Large intestine (tissue), 3 donors: ENCODE results near the gene VWA5A. TPM values are rescaled to one million over a fixed set of nuclear protein-coding genes. Genes with fewer than 3 reads are reported as not detected.

Experiments used
- DNase-seq, 2 donors: peaks; one replicate each; pipeline versions ENCODE4 v3.0.0 to v3.0.0-alpha.2; 2013
- H3K27ac ChIP-seq: one replicate; pipeline ENCODE4 v1.5.1; 2013; ENCODE audit warnings: low read length
- H3K27me3 ChIP-seq: 2 replicates; pipeline ENCODE4 v1.6.1; 2013; ENCODE audit warnings: low read length; ENCODE audit not compliant: control insufficient read depth, insufficient read depth
- H3K36me3 ChIP-seq: 2 replicates; pipeline ENCODE4 v1.6.1; 2013; ENCODE audit warnings: low read length; ENCODE audit not compliant: control insufficient read depth, insufficient read depth
- H3K4me1 ChIP-seq: one replicate; pipeline ENCODE4 v1.6.1; 2013; ENCODE audit warnings: low read length; ENCODE audit not compliant: control insufficient read depth, insufficient read depth
- H3K4me3 ChIP-seq: one replicate; pipeline ENCODE4 v1.5.1; 2013; ENCODE audit warnings: low read length
- H3K9me3 ChIP-seq: one replicate; pipeline ENCODE4 v1.6.1; 2013; ENCODE audit warnings: mild to moderate bottlenecking, low read depth, low read length, moderate library complexity; ENCODE audit not compliant: control insufficient read depth
- WGBS: methylation state at CpG from one replicate; pipeline ENCODE4 v1.1.5; 2013; ENCODE audit warnings: low lambda C conversion rate; ENCODE audit not compliant: insufficient coverage; 5-methylcytosine and 5-hydroxymethylcytosine counted together
- polyA plus RNA-seq: library from polyadenylated mRNA; unstranded; fragments of 120-200 nt; gene quantifications from one replicate; pipeline ENCODE4 v1.2.1, GENCODE V29; 2013

Gene VWA5A
- polyA plus RNA-seq, 1 donor = 24.6 TPM

- no peaks in the 10 kb centered on the region for H3K9me3 ChIP-seq
- H3K36me3 ChIP-seq = no peaks in the 10 kb centered on the region
- peaks cover 5% of the 10 kb centered on the region for H3K4me1 ChIP-seq
- H3K27me3 ChIP-seq = no peaks in the 10 kb centered on the region
- no CpG with 5 or more reads among the region's 2 CpGs for WGBS
- no peak overlapping the region for H3K27ac ChIP-seq
- peak in 1 of 2 donors; percentile 9 for DNase-seq
- no peak overlapping the region for H3K4me3 ChIP-seq
These were observed 75.3 kb downstream of the VWA5A start for GRCh38 chr11:124190298-124191139.

- Histone ChIP-seq H3K27ac (no peak overlapping the region), H3K4me3 (no peak overlapping the region), H3K27me3 (no peaks in the 10 kb centered on the region), H3K9me3 (no peaks in the 10 kb centered on the region), H3K36me3 (no peaks in the 10 kb centered on the region), H3K4me1 (peaks cover 5% of the 10 kb centered on the region)
- 83% methylated on average over 3 of the region's 6 CpGs for WGBS
- no peak for DNase-seq
These were observed 78.2 kb downstream of the VWA5A start for GRCh38 chr11:124193221-124194010.

DNA sequence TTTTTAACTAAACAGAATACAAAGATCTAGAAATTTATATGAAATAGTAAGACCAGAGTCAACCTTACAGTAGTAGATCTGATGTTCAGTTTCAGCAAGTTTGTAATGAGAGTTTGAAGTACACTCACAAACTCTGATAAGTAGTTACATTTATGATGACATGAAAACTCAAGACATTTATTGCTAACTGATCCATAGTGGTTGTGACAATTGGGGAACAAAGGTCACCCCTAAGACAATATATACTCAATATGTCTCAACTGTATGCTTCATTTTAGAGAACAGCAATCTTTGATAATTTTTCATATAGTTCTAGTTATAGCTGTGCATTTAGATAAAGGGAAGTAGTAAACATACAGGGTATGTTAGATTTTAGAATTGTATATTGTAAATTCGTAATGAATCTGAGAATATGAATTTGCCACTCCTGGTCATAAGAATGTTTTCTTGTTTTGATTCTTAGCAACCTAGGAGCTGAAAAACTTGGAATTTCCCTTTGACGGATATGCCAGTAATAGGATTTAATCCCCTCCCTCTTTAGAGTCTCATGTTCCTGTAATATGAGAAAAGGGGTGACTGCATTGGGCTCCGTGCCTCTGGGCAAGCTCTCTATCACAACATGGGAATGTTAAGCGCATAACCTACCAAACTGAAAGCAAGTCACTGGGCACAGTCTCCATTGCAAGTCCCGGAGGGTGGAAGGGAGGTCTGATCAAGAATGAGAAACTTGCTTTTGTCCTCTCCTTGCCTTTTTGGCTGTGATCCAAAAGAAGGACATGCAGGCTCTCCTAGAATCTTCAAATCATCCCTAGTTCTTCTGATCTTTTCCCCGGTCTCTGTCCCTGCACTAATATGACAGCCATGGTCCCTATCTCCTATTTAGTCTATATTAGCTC, 79.3 kb downstream of the VWA5A start:
- no CpG with 5 or more reads among the region's 6 CpGs for WGBS
- Histone ChIP-seq H3K4me1 (peaks cover 5% of the 10 kb centered on the region), H3K27me3 (no peaks in the 10 kb centered on the region), H3K27ac (no peak overlapping the region), H3K4me3 (no peak overlapping the region), H3K36me3 (no peaks in the 10 kb centered on the region), H3K9me3 (no peaks in the 10 kb centered on the region)
- peak; percentile 42 to 56 for DNase-seq

DNA sequence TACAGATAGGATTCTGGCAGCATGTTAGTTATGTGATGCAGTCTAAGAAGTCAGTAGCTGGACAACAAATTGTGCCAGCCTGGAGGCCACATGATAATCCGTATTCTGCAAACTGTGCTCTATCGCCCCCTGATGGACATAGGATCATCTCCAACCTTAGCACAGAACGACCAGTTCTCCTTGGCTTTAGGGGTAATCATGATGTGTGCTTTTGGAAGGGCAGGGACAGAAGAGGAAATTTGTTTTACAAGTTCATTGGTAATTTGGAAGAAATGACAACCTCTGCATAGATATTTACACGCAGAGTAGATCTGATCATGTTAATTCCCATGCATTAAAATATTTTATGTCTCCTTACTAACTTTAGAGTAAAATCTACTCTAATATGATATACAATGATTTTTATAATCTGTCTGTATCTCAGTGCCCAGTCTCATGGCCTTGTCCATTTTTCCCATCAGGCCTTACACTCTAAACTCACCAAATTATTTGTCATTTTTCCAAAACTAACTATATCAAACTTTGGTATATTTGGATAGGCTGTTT, 80.0 kb downstream of the VWA5A start:
- Histone ChIP-seq H3K27me3 (no peaks in the 10 kb centered on the region), H3K4me1 (peaks cover 5% of the 10 kb centered on the region), H3K27ac (no peak overlapping the region), H3K9me3 (no peaks in the 10 kb centered on the region), H3K4me3 (no peak overlapping the region), H3K36me3 (no peaks in the 10 kb centered on the region)
- DNase-seq = peak; percentile 48 to 58
- 40% methylated on average over 1 of the region's 4 CpGs for WGBS

Other genes with a start within 250 kb of the VWA5A start
- gene TMEM225, start 229.8 kb upstream of the VWA5A start, polyA plus RNA-seq = not detected
- gene OR8D4, start 213.3 kb upstream of the VWA5A start, polyA plus RNA-seq = not detected
- gene OR4D5, start 175.8 kb upstream of the VWA5A start, polyA plus RNA-seq = not detected
- not detected for gene OR6T1, start 171.6 kb upstream of the VWA5A start, polyA plus RNA-seq
- not detected for gene OR10S1, start 137.7 kb upstream of the VWA5A start, polyA plus RNA-seq
- not detected for gene OR10G6, start 120.3 kb upstream of the VWA5A start, polyA plus RNA-seq
- not detected for gene OR10G4, start 102.5 kb upstream of the VWA5A start, polyA plus RNA-seq
- not detected for gene OR10G9, start 92.4 kb upstream of the VWA5A start, polyA plus RNA-seq
- gene OR10G8, start 88.7 kb upstream of the VWA5A start, polyA plus RNA-seq = not detected
- not detected for gene OR10G7, start 74.1 kb upstream of the VWA5A start, polyA plus RNA-seq
- gene OR10D3, start 67.9 kb downstream of the VWA5A start, polyA plus RNA-seq = not detected
- gene OR8G1, start 125.6 kb downstream of the VWA5A start, polyA plus RNA-seq = not detected
- not detected for gene OR8G5, start 140.9 kb downstream of the VWA5A start, polyA plus RNA-seq
- gene OR8D1, start 198.5 kb downstream of the VWA5A start, polyA plus RNA-seq = under 0.01 TPM
- not detected for gene OR8D2, start 204.7 kb downstream of the VWA5A start, polyA plus RNA-seq